ENCODE measurements around the gene SORCS1. TPM values are rescaled to one million over a fixed set of nuclear protein-coding genes. Genes with fewer than 3 reads are reported as not detected.

SORCS1 gene
- polyA plus RNA-seq, 3 donors = 0.09 TPM; not detected in 2

DNA sequence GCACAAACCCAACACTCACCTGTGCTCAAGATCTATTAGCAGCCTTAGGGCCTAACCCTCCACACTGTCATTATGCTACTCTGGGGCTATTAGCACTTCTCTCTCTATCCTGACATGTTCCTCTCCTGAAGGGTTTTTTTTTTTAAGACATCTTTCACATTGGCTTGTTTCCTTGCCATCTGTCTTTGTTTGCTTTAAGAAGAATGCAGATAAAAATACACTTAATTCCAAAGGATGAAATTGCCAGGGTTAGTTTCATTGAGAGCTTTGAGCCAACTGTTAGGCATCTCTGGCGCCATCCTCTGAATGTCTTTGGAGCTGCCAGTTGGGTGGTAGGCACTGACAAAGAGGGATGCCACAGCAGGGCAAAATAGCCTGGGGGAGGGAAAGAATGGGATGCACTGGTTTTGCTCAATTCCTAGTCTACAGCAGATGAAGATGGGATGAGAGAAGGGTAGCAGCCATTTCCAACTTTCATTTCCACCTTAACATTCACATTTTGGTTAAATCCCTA is 399.2 kb downstream of the SORCS1 start:
- Mint-ChIP-seq H3K4me3 (no peak overlapping the region), H3K9me3 (peaks cover 0 to 3% (median 2%) of the 10 kb centered on the region in 7 donors), H3K36me3 (no peaks in the 10 kb centered on the region), H3K27me3 (ENCODE audit: low read depth in 3 of 3) (peaks cover 1 to 3% (median 3%) of the 10 kb centered on the region in 3 donors), H3K27ac (no peak overlapping the region), H3K4me1 (no peaks in the 10 kb centered on the region)
- intact Hi-C loops (cut with micrococcal nuclease) = no loop called here
- Histone ChIP-seq H3K79me2 (ENCODE audit: insufficient read depth, low read length) (no peaks in the 10 kb centered on the region), H3K4me2 (replicated peaks; ENCODE audit: extremely low read depth, low read length, poor library complexity, severe bottlenecking) (no peak overlapping the region), H3K27me3 (ENCODE audit: control insufficient read depth in 2 of 2, insufficient read depth in 2 of 2, low read length in 2 of 2) (no peaks in the 10 kb centered on the region), H2AFZ (ENCODE audit: insufficient read depth, low read depth, low read length, poor library complexity, severe bottlenecking) (no peak overlapping the region), H3K36me3 (replicated peaks in 1 of 2; ENCODE audit: control insufficient read depth in 1 of 2, insufficient read depth in 2 of 2, low read length in 2 of 2) (no peaks in the 10 kb centered on the region), H3K27ac (ENCODE audit: low read depth in 1 of 2, low read length in 2 of 2) (no peak overlapping the region), H3K9ac (ENCODE audit: insufficient read depth, low read length, poor library complexity, severe bottlenecking) (no peak overlapping the region), H3K4me1 (ENCODE audit: control insufficient read depth in 1 of 2, insufficient read depth in 2 of 2, low read length in 2 of 2) (no peaks in the 10 kb centered on the region), H3K9me3 (replicated peaks in 1 of 2; ENCODE audit: control insufficient read depth in 1 of 2, insufficient read depth in 1 of 2, low read length in 2 of 2) (no peaks in the 10 kb centered on the region), H4K20me1 (ENCODE audit: insufficient read depth, low read length) (no peaks in the 10 kb centered on the region), H3K4me3 (replicated peaks in 1 of 3; ENCODE audit: low read depth in 2 of 3, low read length in 3 of 3) (no peak overlapping the region)
- WGBS (ENCODE audit: insufficient coverage) = 100% methylated on average over 1 of the region's 1 CpG
- TF ChIP-seq, protein P1, sequence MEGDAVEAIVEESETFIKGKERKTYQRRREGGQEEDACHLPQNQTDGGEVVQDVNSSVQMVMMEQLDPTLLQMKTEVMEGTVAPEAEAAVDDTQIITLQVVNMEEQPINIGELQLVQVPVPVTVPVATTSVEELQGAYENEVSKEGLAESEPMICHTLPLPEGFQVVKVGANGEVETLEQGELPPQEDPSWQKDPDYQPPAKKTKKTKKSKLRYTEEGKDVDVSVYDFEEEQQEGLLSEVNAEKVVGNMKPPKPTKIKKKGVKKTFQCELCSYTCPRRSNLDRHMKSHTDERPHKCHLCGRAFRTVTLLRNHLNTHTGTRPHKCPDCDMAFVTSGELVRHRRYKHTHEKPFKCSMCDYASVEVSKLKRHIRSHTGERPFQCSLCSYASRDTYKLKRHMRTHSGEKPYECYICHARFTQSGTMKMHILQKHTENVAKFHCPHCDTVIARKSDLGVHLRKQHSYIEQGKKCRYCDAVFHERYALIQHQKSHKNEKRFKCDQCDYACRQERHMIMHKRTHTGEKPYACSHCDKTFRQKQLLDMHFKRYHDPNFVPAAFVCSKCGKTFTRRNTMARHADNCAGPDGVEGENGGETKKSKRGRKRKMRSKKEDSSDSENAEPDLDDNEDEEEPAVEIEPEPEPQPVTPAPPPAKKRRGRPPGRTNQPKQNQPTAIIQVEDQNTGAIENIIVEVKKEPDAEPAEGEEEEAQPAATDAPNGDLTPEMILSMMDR (IDR thresholded peaks at IDR 0.05) = no peak
- no peak for DNase-seq

DNA sequence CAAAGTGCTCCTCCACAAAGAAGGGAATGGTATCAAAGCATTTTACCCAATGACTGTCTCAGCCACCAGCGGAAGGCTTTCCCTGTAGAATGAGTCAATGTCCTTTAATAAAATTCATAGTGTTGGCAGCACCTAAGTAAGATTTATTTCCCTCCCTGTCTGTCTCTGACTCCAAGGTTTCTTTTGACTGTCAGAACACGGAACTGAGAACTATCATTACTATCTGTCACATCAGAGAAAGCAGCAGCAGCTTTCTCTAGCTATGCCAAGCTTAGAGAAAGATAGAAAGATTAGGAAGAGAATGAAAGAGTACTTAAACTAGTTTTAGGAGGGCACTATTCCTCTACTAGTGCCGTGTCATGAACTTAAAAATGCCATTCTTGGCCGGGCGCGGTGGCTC is 400.1 kb downstream of the SORCS1 start:
- Histone ChIP-seq H3K79me2 (ENCODE audit: insufficient read depth, low read length) (no peaks in the 10 kb centered on the region), H3K9ac (ENCODE audit: insufficient read depth, low read length, poor library complexity, severe bottlenecking) (no peak overlapping the region), H3K4me3 (replicated peaks in 1 of 3; ENCODE audit: low read depth in 2 of 3, low read length in 3 of 3) (no peak overlapping the region), H3K27me3 (ENCODE audit: control insufficient read depth in 2 of 2, insufficient read depth in 2 of 2, low read length in 2 of 2) (no peaks in the 10 kb centered on the region), H3K27ac (ENCODE audit: low read depth in 1 of 2, low read length in 2 of 2) (no peak overlapping the region), H3K36me3 (replicated peaks in 1 of 2; ENCODE audit: control insufficient read depth in 1 of 2, insufficient read depth in 2 of 2, low read length in 2 of 2) (no peaks in the 10 kb centered on the region), H3K4me2 (replicated peaks; ENCODE audit: extremely low read depth, low read length, poor library complexity, severe bottlenecking) (no peak overlapping the region), H2AFZ (ENCODE audit: insufficient read depth, low read depth, low read length, poor library complexity, severe bottlenecking) (no peak overlapping the region), H3K9me3 (replicated peaks in 1 of 2; ENCODE audit: control insufficient read depth in 1 of 2, insufficient read depth in 1 of 2, low read length in 2 of 2) (no peaks in the 10 kb centered on the region), H3K4me1 (ENCODE audit: control insufficient read depth in 1 of 2, insufficient read depth in 2 of 2, low read length in 2 of 2) (no peaks in the 10 kb centered on the region), H4K20me1 (ENCODE audit: insufficient read depth, low read length) (no peaks in the 10 kb centered on the region)
- TF ChIP-seq, protein P1 (IDR thresholded peaks at IDR 0.05) = no peak
- intact Hi-C loops (cut with micrococcal nuclease) = no loop called here
- H3K4me3 Mint-ChIP-seq = no peak overlapping the region
- DNase-seq = no peak
- peaks cover 1 to 3% (median 3%) of the 10 kb centered on the region in 3 donors for H3K27me3 Mint-ChIP-seq (ENCODE audit: low read depth in 3 of 3)
- H3K36me3 Mint-ChIP-seq = no peaks in the 10 kb centered on the region
- H3K4me1 Mint-ChIP-seq = no peaks in the 10 kb centered on the region
- no peak overlapping the region for H3K27ac Mint-ChIP-seq
- peaks cover 0 to 4% (median 2%) of the 10 kb centered on the region in 7 donors for H3K9me3 Mint-ChIP-seq
- WGBS (ENCODE audit: insufficient coverage) = no CpG with 5 or more reads among the region's 6 CpGs

All from CD14-positive monocyte (primary cell).